SJSA1 (cell line): ENCODE data around the gene TSHZ2. TPM values are rescaled to one million over a fixed set of nuclear protein-coding genes. Genes with fewer than 3 reads are reported as not detected.

Experiments used
- DNase-seq, 2 experiments: peaks; one replicate each; pipeline ENCODE4 v3.0.0-alpha.2; 2015 to 2020; ENCODE audit warnings: low spot score in 2 of 2, low read depth in 1 of 2
- H3K27ac ChIP-seq: fragments of 250-450 bp; sonication (Bioruptor Pico); 2 replicates; pipeline ENCODE4 v1.5.1; 2020; ENCODE audit warnings: mild to moderate bottlenecking, moderate library complexity
- H3K27me3 ChIP-seq: fragments of 250-450 bp; sonication (Bioruptor Pico); replicated peaks from 2 replicates; pipeline ENCODE4 v1.5.1; 2020; ENCODE audit warnings: mild to moderate bottlenecking, moderate library complexity
- H3K36me3 ChIP-seq: fragments of 250-450 bp; sonication (Bioruptor Pico); 2 replicates; pipeline ENCODE4 v1.5.1; 2020; ENCODE audit warnings: mild to moderate bottlenecking
- H3K4me1 ChIP-seq: fragments of 250-450 bp; sonication (Bioruptor Pico); replicated peaks from 2 replicates; pipeline ENCODE4 v1.6.1; 2021; ENCODE audit warnings: mild to moderate bottlenecking
- H3K4me3 ChIP-seq: fragments of 250-450 bp; sonication (Bioruptor Pico); 2 replicates; pipeline ENCODE4 v1.5.1; 2020; ENCODE audit warnings: mild to moderate bottlenecking
- H3K9me3 ChIP-seq: fragments of 250-450 bp; sonication (Bioruptor Pico); replicated peaks from 2 replicates; pipeline ENCODE4 v1.5.1; 2020; ENCODE audit warnings: mild to moderate bottlenecking
- total RNA-seq: library from RNA; depleted of rRNA; stranded (reverse); fragments of >200 nt; shearing (Covaris generic); gene quantifications from 2 replicates; pipeline ENCODE4 v1.2.3, GENCODE V29; 2014

The TSHZ2 gene
- total RNA-seq, 1 experiment from 2014 or later, result not detected

DNA sequence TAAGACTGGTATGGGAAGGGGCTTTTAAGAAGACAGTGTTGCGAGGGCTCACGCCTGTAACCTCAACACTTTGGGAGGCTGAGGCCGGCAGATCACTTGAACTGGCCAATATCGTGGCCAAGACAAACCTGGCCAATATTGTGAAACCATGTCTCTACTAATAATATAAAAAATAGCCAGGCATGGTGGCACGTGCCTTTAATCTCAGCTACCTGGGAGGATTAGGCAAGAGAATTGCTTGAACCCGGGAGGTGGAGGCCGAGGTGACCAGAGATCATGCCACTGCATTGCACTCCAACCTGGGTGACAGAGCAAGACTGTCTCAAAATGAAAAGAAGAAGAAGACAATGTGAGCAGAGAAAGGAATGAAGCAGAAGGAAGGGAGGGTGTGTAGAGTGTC is 242.2 kb downstream of the TSHZ2 start:
- Histone ChIP-seq H3K27ac (no peak overlapping the region), H3K4me3 (no peak overlapping the region), H3K36me3 (no peaks in the 10 kb centered on the region), H3K4me1 (no peaks in the 10 kb centered on the region), H3K9me3 (no peaks in the 10 kb centered on the region), H3K27me3 (peaks cover 9% of the 10 kb centered on the region)
- DNase-seq, result no peak

- no peak overlapping the region for H3K4me3 ChIP-seq
- no peaks in the 10 kb centered on the region for H3K4me1 ChIP-seq
- DNase-seq, result no peak
- H3K9me3 ChIP-seq, result no peaks in the 10 kb centered on the region
- peaks cover 9% of the 10 kb centered on the region for H3K27me3 ChIP-seq
- no peaks in the 10 kb centered on the region for H3K36me3 ChIP-seq
- H3K27ac ChIP-seq, result no peak overlapping the region
Observed at GRCh38 chr20:53215166-53215565, 243.0 kb downstream of the TSHZ2 start.

DNA sequence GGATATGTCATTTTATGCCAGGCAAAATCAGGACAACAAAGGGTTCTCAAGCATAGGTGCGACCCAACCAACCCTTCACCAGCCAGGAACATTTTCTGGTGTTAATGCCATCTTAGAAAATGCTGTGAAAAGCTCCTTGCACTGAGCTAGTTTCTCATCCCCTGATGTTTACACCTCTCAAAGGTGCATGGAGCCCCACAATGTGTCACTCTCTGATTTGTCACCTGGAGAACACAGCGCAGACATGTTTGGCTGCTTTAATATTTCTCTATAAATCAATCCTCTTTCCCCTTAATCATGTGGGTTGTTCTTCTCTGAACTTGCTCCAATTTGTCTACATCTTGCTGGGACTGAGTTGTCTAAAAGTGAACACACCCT is 244.3 kb downstream of the TSHZ2 start:
- Histone ChIP-seq H3K4me1 (no peaks in the 10 kb centered on the region), H3K36me3 (no peaks in the 10 kb centered on the region), H3K4me3 (no peak overlapping the region), H3K27me3 (peaks cover 9% of the 10 kb centered on the region), H3K9me3 (no peaks in the 10 kb centered on the region), H3K27ac (no peak overlapping the region)
- DNase-seq, result no peak

DNA sequence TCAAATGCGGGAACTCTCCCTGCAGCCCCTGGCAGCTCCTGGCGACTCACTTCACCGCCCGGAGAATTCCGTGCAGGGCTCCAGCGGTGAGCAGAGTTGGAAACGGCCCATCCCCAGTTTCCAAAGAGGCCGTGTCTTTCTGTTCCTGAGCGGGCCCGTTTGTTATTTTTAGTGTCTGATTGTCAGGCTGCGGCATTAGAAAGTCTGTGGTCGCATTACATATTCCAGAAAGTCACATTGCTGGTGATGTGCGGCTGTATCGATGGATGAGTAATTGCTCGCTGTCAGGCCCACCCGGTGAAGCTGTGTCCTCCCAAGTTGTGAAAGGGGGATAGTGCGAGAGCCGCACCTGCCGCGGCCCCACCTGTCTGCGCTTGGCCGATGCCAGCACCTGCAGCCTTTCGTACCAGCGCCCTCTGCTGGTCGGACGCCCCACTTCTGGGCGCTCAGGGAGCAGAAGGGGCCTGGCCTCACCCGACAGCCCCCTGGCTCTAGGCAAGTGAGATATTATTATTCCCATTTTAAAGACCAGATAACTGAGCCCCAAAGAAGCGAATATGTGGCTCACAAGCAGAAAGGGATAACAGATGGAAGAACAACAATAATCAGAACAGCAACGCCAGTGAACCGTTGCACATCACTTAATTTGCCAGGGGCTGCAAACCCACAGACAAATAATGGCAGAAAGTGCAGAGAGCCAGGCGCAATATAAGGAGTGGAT is 244.9 kb downstream of the TSHZ2 start:
- no peaks in the 10 kb centered on the region for H3K9me3 ChIP-seq
- no peaks in the 10 kb centered on the region for H3K36me3 ChIP-seq
- peaks cover 7% of the 10 kb centered on the region for H3K27me3 ChIP-seq
- H3K4me1 ChIP-seq, result no peaks in the 10 kb centered on the region
- H3K4me3 ChIP-seq, result no peak overlapping the region
- peak; percentile 18 to 47 for DNase-seq
- no peak overlapping the region for H3K27ac ChIP-seq

DNA sequence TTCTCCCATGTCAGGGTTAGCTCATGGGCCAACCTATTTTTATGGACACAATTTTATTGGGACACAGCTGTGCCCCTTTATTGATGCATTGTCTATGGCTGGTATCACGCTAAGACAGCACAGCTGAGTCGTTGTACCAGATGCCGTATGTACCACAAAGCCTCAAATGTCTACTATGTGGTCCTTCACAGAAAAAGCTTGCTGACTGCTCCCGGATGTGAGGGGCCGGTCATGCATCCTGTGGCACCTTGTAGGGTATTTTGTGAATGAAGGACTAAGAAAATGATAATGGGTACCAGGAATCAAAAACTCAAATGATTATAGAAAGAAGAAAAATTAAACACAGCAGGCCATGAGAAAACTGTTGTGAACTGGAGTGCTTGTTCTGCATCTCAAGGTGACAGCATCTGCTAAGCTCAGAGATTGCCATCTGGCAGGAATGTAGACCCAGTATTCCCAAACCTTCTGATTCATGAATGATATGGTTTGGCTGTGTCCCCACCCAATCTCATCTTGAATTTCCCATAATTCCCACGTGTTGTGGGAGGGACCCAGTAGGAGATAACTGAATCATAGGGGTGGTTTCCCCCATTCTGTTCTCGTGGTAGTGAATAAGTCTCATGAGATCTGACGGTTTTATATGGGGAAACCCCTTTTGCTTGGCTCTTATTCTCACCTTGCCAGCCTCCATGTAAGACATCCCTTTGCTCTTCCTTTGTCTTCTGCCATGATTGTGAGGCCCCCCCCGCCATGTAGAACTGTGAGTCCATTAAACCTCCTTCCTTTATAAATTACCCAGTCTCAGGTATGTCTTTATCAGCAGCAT is 248.5 kb downstream of the TSHZ2 start:
- no peak overlapping the region for H3K27ac ChIP-seq
- no peak overlapping the region for H3K4me3 ChIP-seq
- H3K27me3 ChIP-seq, result no peaks in the 10 kb centered on the region
- no peak for DNase-seq
- H3K36me3 ChIP-seq, result no peaks in the 10 kb centered on the region
- no peaks in the 10 kb centered on the region for H3K9me3 ChIP-seq
- H3K4me1 ChIP-seq, result peaks cover 9% of the 10 kb centered on the region; the same call in 1 of the 2 replicates

DNA sequence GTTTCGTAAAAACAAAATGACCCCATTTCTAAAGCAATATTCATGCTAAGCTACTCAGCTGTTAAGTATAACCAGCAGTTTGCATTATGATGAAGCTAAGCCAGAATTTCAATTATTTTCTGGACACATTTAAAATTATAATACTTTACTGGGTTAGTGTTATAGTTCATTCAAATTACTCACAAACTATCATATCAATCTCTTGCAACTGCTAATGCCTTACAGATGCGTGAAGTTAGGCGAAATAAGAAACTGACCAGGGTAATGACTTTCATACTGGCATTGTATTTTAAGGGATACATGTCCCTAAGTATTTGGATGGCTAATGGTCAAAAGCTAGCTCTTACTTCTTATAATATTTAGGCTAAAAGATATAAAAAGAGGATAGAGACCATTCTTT is 249.6 kb downstream of the TSHZ2 start:
- H3K27ac ChIP-seq, result no peak overlapping the region
- H3K4me1 ChIP-seq, result peaks cover 9% of the 10 kb centered on the region; the same call in 1 of the 2 replicates
- no peak for DNase-seq
- H3K4me3 ChIP-seq, result no peak overlapping the region
- H3K9me3 ChIP-seq, result no peaks in the 10 kb centered on the region
- no peaks in the 10 kb centered on the region for H3K36me3 ChIP-seq
- no peaks in the 10 kb centered on the region for H3K27me3 ChIP-seq

GRCh38 chr20:53222416-53222815 is 250.3 kb downstream of the TSHZ2 start:
- no peak overlapping the region for H3K27ac ChIP-seq
- no peaks in the 10 kb centered on the region for H3K36me3 ChIP-seq
- no peak overlapping the region for H3K4me3 ChIP-seq
- H3K27me3 ChIP-seq, result no peaks in the 10 kb centered on the region
- no peak for DNase-seq
- H3K4me1 ChIP-seq, result peaks cover 9% of the 10 kb centered on the region; the same call in 1 of the 2 replicates
- H3K9me3 ChIP-seq, result no peaks in the 10 kb centered on the region

DNA sequence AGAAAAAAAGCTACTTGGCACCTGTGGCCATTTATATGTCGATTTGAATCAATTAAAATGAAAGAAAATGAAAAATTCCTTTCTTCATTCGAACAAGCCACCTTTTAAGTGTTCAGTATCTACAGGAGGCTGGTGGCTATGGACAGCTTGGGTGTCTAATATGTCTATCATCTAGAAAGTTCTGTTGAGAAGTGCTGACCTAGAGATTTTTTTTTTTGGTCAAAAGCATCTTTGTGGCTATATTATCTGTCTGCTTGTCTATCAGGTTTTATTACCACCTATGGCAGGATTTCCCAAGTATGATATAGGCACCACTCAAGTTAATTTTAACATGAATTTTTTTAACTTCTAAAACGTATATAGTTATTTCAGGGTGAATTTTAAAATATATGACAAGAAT is 250.8 kb downstream of the TSHZ2 start:
- Histone ChIP-seq H3K36me3 (no peaks in the 10 kb centered on the region), H3K4me1 (peaks cover 9% of the 10 kb centered on the region; the same call in 1 of the 2 replicates), H3K27ac (no peak overlapping the region), H3K4me3 (no peak overlapping the region), H3K9me3 (no peaks in the 10 kb centered on the region), H3K27me3 (no peaks in the 10 kb centered on the region)
- DNase-seq, result no peak

- no peak overlapping the region for H3K27ac ChIP-seq
- DNase-seq, result no peak
- no peaks in the 10 kb centered on the region for H3K9me3 ChIP-seq
- H3K36me3 ChIP-seq, result no peaks in the 10 kb centered on the region
- no peaks in the 10 kb centered on the region for H3K27me3 ChIP-seq
- H3K4me3 ChIP-seq, result no peak overlapping the region
- H3K4me1 ChIP-seq, result peaks cover 9% of the 10 kb centered on the region; the same call in 1 of the 2 replicates
Observed at GRCh38 chr20:53223626-53224172, 251.5 kb downstream of the TSHZ2 start.

GRCh38 chr20:53224851-53225250 is 252.7 kb downstream of the TSHZ2 start:
- no peak for DNase-seq
- no peak overlapping the region for H3K4me3 ChIP-seq
- H3K27ac ChIP-seq, result no peak overlapping the region
- no peaks in the 10 kb centered on the region for H3K9me3 ChIP-seq
- H3K4me1 ChIP-seq, result peaks cover 9% of the 10 kb centered on the region; the same call in 1 of the 2 replicates
- H3K36me3 ChIP-seq, result no peaks in the 10 kb centered on the region
- no peaks in the 10 kb centered on the region for H3K27me3 ChIP-seq

DNA sequence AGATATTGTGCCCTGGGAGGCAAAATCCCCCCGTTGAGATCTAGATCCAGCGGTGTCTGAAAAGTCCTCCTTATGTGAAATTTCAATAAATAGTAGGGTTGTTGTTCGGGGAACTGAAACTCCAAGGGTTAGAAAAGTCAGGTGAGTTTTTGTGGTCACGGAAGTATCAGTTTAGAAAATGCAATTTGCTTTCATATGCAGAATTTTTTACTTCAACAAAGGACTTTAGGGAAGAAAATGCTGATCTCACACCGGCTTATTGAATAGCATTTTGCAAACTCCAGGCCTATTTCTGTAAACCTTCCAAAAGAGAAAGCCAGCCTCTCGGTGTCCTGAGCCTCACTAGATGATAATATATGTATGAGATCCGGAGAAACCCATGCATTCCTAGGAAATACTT is 254.7 kb downstream of the TSHZ2 start:
- Histone ChIP-seq H3K9me3 (no peaks in the 10 kb centered on the region), H3K27ac (no peak overlapping the region), H3K36me3 (no peaks in the 10 kb centered on the region), H3K4me1 (peaks cover 9% of the 10 kb centered on the region; the same call in 1 of the 2 replicates), H3K4me3 (no peak overlapping the region), H3K27me3 (no peaks in the 10 kb centered on the region)
- DNase-seq, result no peak

DNA sequence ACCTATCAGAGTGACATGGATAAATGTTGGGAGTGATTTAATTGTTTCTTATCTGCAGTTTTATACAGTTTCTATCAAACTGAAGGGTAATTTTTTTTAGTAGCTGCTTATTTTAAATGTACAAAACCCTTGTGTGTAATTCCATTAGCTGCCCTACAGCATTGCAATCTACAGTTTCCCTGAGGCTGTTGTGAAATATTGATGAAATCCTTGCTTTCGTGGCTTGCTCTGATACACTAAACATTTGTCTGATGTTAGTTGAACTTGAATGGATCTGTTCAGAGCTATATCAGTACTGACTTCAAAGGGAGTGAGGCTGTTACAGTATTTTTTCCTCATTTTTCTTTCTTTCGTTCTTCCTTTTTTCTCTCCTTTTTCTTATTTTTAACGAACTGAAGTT is 255.4 kb downstream of the TSHZ2 start:
- H3K27ac ChIP-seq, result no peak overlapping the region
- H3K4me1 ChIP-seq, result peaks cover 9% of the 10 kb centered on the region; the same call in 1 of the 2 replicates
- no peaks in the 10 kb centered on the region for H3K9me3 ChIP-seq
- no peaks in the 10 kb centered on the region for H3K36me3 ChIP-seq
- H3K27me3 ChIP-seq, result no peaks in the 10 kb centered on the region
- no peak for DNase-seq
- no peak overlapping the region for H3K4me3 ChIP-seq

DNA sequence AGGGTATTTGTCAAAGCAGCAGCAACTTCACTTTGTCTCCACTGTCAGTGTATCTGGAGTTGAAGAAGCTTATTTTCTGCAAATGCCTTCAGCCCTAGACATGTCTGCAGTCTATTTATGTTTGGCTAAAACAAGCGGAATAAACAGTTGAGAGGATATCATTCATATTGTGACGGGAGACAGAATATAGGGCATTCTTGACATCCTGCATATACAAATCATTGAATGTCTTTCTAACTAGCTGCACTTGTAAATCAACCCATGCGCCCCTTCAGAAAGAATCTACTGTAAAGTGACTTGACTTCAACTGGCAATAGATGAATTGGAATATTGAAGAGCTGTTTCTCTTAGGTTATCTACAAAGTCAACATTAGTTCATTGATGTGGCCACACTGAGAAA is 258.9 kb downstream of the TSHZ2 start:
- Histone ChIP-seq H3K4me3 (no peak overlapping the region), H3K36me3 (no peaks in the 10 kb centered on the region), H3K27ac (no peak overlapping the region), H3K27me3 (no peaks in the 10 kb centered on the region), H3K9me3 (no peaks in the 10 kb centered on the region), H3K4me1 (no peaks in the 10 kb centered on the region)
- DNase-seq, result no peak

DNA sequence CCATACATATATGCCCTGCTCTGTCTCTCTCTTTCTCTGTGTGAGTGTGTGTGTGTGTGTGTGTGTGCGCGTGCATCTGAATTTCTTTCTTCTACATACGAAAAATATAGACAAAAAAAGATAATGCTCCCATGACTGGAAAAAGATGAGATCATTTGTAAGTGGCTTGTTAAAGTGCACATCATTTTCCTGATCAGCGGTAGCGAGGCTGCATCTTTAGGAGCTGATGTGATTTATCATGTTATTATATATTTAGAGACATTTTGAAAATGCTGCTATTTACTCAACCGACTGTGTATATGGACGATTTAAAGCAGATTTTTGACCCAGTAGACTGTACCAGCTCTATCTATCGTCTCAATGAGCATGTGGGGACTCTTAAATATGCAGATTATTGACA is 265.3 kb downstream of the TSHZ2 start:
- H3K4me3 ChIP-seq, result no peak overlapping the region
- no peaks in the 10 kb centered on the region for H3K9me3 ChIP-seq
- H3K36me3 ChIP-seq, result no peaks in the 10 kb centered on the region
- DNase-seq, result no peak
- no peak overlapping the region for H3K27ac ChIP-seq
- H3K4me1 ChIP-seq, result no peaks in the 10 kb centered on the region
- H3K27me3 ChIP-seq, result 0 out of 2 replicates have a peak, but pooled peaks cover 8% of the 10 kb centered on the region
